Mucosa of descending colon (tissue), 3 donors: ENCODE data around the gene CCNK. TPM values are rescaled to one million over a fixed set of nuclear protein-coding genes. Genes with fewer than 3 reads are reported as not detected.

Source experiments
- ATAC-seq: fragments of 200-7000 bp; cut with Tn5 transposase; one replicate; pipeline ENCODE4 v1.9.1; 2020; ENCODE audit warnings: mild to moderate bottlenecking, moderate library complexity
- DNase-seq, 3 donors: peaks; one replicate each; pipeline ENCODE4 v3.0.0-alpha.2; 2020
- H3K36me3 ChIP-seq: fragments of 200-600 bp; one replicate; pipeline ENCODE4 v1.8.0; 2021; ENCODE audit warnings: low read depth, mild to moderate bottlenecking
- H3K4me1 ChIP-seq: fragments of 200-600 bp; one replicate; pipeline ENCODE4 v1.8.0; 2021; ENCODE audit warnings: low read depth, mild to moderate bottlenecking
- H3K4me3 ChIP-seq: fragments of 200-600 bp; one replicate; pipeline ENCODE4 v1.8.0; 2021; ENCODE audit warnings: mild to moderate bottlenecking
- H3K9me3 ChIP-seq: fragments of 200-600 bp; one replicate; pipeline ENCODE4 v1.8.0; 2021; ENCODE audit warnings: mild to moderate bottlenecking
- CTCF ChIP-seq: fragments of 200-600 bp; IDR thresholded peaks from one replicate; pipeline ENCODE4 v1.8.0; 2022; ENCODE audit warnings: antibody characterized with exemption, mild to moderate bottlenecking
- intact Hi-C, 2 donors: fragments of 100-400 bp; cut with DNase I in 1 of 2; cut with micrococcal nuclease in 1 of 2; formaldehyde crosslinking; loops; one replicate each; pipeline versions ENCODE4 v1.11.0 to v1.11.1; 2022; cut with DNase I, micrococcal nuclease
- total RNA-seq, 3 donors: library from RNA; stranded (reverse); fragmentation: NEBNext Ultra II Directional in 2 of 3; extraction: Animal tissue kit (Norgen Biotek cat#: 25700) in 2 of 3; gene quantifications; one replicate each; pipeline versions ENCODE4 v1.2.1 to v1.2.4, GENCODE V29; 2021 to 2023
- donor health status: DM: no; HTN: no; CAD: no; lungs with moderate emphysema.
- donor health status: DM: no; HTN: no; CAD: no.
- donor health status: DM: no; HTN: yes; CAD: no.

CCNK gene
- total RNA-seq, 3 donors from 2014 or later: 47.4 to 68.4 (median 64.5) TPM

DNA sequence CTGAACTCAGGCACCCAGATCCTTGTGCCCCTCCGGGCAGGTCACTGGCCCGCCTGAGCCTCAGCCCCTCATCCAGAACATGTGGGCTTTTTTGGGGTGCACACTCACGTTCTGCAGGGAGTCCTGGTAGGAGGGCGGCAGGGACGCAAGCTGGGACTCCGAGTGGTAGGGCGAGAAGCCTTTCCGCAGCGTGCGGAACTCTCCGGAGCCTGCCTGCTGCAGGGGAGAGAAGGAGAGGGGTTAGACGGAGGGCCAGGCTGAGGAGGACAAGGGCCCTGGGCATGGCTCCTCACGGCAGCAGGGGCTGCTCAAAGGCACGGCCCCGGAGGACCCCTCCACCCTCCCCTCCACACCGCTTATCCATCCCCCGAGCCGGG lies 40.8 kb downstream of the CCNK start:
- Histone ChIP-seq H3K4me3 (no peak overlapping the region), H3K36me3 (no peaks in the 10 kb centered on the region), H3K4me1 (peaks cover 36% of the 10 kb centered on the region), H3K9me3 (no peaks in the 10 kb centered on the region)
- DNase-seq (no peak), ATAC-seq (no peak)
- no peak for TF ChIP-seq CTCF
- intact Hi-C loops: no loop called here

GRCh38 chr14:99522457-99522891 lies 41.3 kb downstream of the CCNK start:
- Histone ChIP-seq H3K4me1 (peaks cover 36% of the 10 kb centered on the region), H3K9me3 (no peaks in the 10 kb centered on the region), H3K4me3 (no peak overlapping the region), H3K36me3 (no peaks in the 10 kb centered on the region)
- TF ChIP-seq CTCF: no peak
- ATAC-seq (no peak), DNase-seq (peak in 2 of 3 donors; percentile 34 to 63)
- intact Hi-C loops: no loop called here

- peak; percentile 15 for ATAC-seq
- intact Hi-C loops: no loop called here
- H3K4me1 ChIP-seq: peaks cover 34% of the 10 kb centered on the region
Measured at GRCh38 chr14:99522934-99523703, 41.9 kb downstream of the CCNK start.

DNA sequence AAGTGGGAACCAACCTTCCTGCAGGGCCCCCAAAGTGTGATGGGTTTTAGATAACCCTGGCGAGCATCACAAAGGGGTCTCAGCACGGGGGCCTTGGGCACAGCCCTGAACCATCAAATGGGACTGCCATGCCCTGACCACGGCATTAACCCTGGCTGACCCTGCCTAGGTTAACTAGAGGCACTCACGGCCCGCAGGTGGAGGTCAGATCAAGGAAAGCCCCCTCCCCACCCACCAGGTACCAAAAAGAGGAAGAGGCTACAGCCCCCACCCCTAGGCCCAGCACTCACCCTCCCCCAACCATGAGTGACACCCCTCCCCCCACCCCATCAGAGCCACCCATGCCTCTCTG lies 42.5 kb downstream of the CCNK start:
- no peak for ATAC-seq
- Histone ChIP-seq H3K4me1 (peaks cover 29% of the 10 kb centered on the region), H3K4me3 (no peak overlapping the region), H3K9me3 (no peaks in the 10 kb centered on the region), H3K36me3 (no peaks in the 10 kb centered on the region)
- no peak for DNase-seq
- no peak for TF ChIP-seq CTCF
- intact Hi-C loops: no loop called here

More at GRCh38 chr14:99522934-99523703, 41.9 kb downstream of the CCNK start:
- Histone ChIP-seq H3K9me3 (no peaks in the 10 kb centered on the region), H3K36me3 (no peaks in the 10 kb centered on the region), H3K4me3 (no peak overlapping the region)
- TF ChIP-seq CTCF: no peak
- DNase-seq: peak; percentile 35 to 64 (median 56)

DNA sequence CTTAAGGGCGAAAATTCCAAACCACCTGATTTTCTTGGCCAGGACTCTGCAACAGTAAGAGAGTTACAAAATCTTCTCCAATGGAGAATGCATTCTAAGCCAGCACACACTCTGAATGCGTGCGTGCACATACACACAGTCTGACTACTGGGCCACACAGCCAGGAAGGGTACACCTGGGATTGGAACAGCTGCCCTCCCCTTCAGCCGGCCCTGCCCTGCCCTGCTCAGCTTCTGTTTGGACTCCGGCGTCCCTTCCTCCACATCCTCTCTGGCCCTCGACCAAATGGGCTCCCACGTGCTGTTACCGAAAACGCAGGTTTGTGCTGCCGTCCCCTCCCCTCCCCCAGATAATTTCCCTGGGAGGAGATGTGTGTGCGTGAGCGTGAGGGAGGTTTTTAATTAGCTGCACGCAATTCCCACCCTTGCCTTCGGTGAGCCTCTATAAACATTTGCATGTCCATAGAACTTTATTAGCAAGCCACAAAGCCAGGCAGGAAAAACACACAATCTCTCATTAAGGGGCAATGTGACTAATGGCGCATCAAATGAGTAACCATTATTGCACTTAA lies 43.0 kb downstream of the CCNK start:
- intact Hi-C loops: no loop called here
- peak; percentile 55 for ATAC-seq
- Histone ChIP-seq H3K4me3 (no peak overlapping the region), H3K9me3 (no peaks in the 10 kb centered on the region), H3K36me3 (no peaks in the 10 kb centered on the region), H3K4me1 (peaks cover 28% of the 10 kb centered on the region)
- TF ChIP-seq CTCF: no peak
- peak in 2 of 3 donors; percentile 60 to 64 for DNase-seq
